GM18951 (cell line): Measurements from ENCODE around the gene HABP2.

Experiments
- POLR2A ChIP-seq: IDR thresholded peaks from 4 replicates; pipeline ENCODE4 v1.6.1; 2011; ENCODE audit warnings: mild to moderate bottlenecking; ENCODE audit not compliant: insufficient read length, insufficient read depth; ENCODE audit errors: extremely low read depth
- in situ Hi-C: fragments of 300-500 bp; cut with MboI; formaldehyde crosslinking; loops from one replicate; pipeline ENCODE4 v1.12.0; 2022; ENCODE audit warnings: low sequenced_read_pairs, mixed read lengths, inconsistent platforms; ENCODE audit not compliant: unreplicated experiment

HABP2 gene

DNA sequence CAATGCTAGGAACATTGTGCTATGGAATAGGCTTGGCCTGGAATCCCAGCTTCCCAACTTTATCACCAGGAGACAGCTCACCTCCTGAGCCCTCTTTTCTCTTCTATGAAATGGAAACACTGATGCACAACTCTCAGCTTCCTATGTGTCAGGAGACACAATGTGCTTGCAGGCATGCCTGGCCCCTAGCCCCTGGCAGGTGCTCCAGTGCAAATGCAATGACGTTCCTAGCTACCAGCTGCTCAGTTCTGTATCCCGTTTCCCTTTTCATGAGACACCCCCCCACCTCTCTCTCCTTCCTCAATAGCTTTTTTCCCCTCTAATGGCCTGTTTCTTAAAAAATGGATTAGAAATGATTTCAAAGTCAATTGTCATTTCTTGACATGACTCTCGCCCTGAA lies 30.7 kb downstream of the HABP2 start:
- in situ Hi-C loops = no loop called here
- TF ChIP-seq POLR2A = no peak

DNA sequence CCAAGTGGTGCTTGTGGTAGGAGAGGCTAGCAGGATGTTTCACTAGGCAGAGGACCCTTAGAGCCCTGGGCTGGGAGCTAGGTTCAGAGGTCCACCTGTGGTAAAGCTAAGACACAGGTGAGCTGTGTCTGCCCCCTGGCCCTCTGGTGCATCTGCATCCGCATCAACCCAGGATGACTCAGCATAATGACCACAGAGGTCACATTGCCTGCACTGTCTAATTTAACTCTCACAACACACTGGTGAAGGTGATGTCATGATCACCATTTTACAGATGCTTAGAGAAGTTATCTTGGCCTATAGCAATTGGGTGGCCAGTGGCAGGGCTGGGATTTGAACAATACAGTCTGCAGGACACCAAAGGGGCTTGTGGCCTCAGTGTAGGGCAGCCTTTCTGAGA lies 33.1 kb downstream of the HABP2 start:
- no peak for TF ChIP-seq POLR2A

DNA sequence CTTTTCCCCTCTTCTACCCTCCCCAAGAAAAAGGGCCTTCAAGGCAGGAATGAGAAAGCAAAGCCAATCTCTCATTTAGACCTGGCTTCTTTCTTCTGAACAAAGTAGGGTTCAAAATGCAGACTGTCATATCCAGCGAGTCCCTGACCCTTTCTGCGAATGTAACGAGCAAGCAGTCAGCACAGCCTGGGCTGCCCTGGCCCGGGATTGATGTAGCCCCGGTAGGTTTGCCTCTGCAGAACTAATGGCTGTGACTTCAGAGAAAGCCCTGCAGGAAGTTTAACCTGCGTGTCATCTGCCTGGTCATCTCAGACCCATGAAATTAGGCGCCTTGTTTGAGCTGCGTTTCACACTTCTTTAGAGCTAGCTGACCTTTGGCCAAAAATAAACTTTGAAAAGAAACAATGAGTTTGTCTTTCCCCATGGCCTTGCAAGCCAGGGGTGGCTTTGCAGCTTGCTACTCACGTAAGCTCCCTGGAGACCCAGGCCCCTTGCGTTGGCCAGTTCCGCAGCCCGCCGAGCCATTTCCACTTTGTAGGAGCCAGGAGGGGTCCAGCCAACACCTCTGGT lies 36.4 kb downstream of the HABP2 start:
- no peak for TF ChIP-seq POLR2A
- in situ Hi-C loops = no loop called here

More for the DNA sequence above, 33.1 kb downstream of the HABP2 start:
- in situ Hi-C loops = no loop called here

- in situ Hi-C loops = no loop called here
- TF ChIP-seq POLR2A = no peak
These were observed 37.7 kb downstream of the HABP2 start for GRCh38 chr10:113590581-113590980.

GRCh38 chr10:113592380-113592779 lies 39.5 kb downstream of the HABP2 start:
- in situ Hi-C loops = no loop called here
- no peak for TF ChIP-seq POLR2A

DNA sequence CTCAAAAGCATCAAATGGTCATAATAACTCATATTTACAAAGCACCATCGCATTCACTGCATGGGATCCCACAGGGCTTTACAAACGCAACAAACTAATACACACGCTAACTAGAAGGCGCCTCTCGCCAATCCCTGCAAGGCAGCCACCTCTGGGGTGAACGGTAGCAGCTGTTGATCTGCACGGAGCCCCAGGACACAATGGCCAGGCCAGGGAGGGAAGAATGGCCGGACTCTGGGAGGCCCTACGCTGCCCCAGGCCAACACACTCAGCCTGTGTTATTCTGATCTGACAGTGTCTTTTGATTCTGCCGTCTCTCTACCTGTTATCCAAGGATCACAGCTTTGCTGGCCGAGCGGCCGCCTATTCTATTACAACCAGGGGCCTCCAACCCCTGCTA lies 41.8 kb downstream of the HABP2 start:
- in situ Hi-C loops = no loop called here
- TF ChIP-seq POLR2A = no peak

DNA sequence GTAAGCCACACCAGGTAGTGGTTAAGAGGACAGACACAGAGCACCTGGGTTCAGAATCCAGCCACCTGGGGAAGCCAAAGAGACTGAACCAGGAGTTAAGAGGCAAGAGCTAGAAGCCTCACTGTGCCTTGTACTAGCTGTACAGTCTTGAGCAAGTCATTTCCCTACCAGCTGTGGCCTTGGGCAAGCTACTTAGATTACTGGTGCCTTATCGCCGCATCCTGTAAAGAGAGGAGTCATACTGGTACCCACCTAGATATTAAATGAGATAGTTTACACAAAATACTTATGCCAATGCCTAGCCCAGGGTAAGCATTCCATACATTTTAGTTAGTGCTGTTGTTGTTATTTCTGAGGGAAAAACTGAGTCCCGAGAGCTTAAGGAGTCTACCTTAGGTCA lies 47.7 kb downstream of the HABP2 start:
- in situ Hi-C loops = no loop called here
- TF ChIP-seq POLR2A = no peak

- no peak for TF ChIP-seq POLR2A
- in situ Hi-C loops = no loop called here
These were observed 50.4 kb downstream of the HABP2 start for GRCh38 chr10:113603057-113603777.

GRCh38 chr10:113604572-113604971 lies 51.7 kb downstream of the HABP2 start:
- no peak for TF ChIP-seq POLR2A
- in situ Hi-C loops = no loop called here

DNA sequence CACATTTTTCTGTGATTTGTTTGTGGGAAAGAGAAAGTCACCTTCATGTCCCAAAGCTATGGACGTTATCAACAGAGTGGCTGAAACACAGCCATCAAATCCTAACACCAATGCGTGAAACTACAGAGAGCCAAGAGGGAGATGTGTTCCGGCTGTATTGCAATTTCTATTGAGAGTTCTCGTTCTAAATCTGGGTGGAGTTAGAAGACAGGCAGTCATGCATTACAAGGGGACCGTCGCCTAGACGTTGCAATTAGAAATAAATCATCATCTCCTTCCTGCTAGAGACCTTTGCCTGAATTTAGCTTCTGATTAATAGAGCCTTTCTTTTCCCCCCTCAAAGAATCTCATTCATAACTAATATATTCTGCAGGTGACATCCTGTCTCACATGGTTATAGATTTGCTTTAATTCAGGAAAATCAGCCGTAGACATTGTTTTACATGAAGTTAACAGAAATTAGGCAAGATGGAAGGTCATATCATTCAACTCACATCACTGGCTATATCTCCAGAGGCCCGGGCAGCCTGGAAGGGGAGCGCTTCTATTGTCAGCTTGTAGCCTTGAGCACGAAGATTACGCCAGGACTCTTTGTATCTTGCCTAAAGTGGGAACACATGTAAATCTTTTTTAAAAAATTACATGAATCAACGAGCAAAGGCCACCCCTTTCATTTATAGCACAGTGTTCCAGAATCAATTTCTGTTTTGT lies 52.6 kb downstream of the HABP2 start:
- in situ Hi-C loops = no loop called here

DNA sequence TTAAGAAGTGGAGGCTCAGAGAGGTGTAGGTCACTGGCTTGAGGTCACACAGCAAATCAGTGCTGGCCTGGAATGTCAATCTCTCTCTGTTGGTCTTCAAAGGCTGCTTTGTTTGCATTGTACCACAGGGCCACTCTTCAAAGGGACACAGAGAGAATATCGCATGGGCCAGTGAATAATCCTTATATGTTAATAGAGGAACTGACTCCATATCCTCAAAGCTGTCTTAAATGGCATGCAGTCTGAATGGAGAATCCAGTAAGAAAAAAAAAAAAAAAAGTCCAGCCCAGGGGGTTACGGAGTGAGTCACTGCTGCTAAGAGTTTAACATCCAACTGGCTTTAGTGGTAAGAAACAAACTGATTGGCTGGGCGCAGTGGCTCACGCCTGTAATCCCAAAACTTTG lies 56.9 kb downstream of the HABP2 start:
- in situ Hi-C loops = no loop called here
- no peak for TF ChIP-seq POLR2A

More for the DNA sequence above, 52.6 kb downstream of the HABP2 start:
- TF ChIP-seq POLR2A = no peak

DNA sequence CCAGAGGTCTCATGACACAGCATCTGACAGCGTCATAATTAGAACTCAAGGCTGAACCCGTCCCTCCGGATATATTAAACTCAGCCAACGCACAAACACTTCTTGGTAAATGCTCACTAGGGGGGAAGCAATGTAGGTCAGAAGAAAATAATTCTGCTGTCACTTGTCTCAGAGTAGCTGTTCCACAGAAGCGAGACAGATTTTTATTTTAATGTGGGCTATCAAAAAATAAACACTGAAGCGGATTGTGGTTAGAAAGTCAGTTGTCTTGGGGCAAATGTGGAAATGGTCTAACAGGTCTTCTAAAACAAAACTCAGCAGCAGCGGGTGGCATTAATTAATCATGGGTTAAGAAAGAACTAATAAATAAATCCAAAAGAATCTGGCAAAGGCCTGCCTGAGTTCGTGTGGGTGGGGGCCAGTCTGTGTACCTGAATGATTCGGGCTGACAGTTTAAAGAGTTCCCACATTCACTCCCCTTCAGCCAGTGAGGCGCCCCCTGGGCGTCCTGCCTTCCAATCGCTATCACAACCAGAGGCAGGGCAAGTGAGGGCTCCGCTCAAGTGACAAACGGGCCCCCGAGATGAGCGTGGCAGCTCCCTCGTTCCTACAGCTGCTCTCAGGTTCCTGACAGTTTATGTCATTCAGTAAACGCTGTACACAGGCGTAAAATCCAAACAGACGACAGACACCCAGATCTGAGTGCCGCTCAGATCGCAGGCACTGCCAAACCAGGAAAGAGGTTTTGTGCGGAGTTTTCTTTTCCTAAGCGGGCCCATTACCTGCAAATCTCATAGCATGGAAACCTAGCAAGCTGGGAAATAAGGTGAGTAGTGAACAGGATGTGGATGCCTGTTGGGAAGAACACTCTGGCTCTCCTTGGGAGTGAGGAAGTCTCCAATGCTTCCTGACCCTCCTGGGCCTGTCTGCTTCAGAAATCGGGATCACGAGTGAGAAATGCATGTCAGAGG lies 58.1 kb downstream of the HABP2 start:
- no peak for TF ChIP-seq POLR2A
- in situ Hi-C loops = no loop called here

DNA sequence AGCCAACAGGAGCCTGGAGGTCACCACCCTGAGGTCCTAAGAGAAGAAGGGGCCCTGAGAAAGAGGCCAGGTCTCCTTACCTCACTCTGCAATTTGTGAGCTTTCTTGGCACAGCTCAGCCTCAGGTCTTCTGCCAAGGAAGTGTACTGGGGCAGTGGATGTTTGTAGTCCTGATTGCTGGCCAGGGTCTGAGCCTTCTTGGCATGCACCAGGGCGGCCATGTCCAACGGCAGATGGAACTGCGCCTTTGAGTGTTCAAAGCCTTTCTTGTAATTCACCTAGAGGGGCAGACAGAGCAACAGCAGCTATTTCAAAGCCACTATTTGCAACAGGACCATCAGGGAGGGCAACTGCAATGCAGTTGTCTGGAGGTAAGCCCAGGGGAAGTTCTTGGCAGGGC lies 59.3 kb downstream of the HABP2 start:
- TF ChIP-seq POLR2A = no peak
- in situ Hi-C loops = no loop called here
